Astrocyte (in vitro differentiated cells and primary cell): ENCODE results near the gene ACOT12.

ENCODE experiments used
- EZH2 ChIP-seq: IDR thresholded peaks from 2 replicates; pipeline ENCODE4 v1.6.1; 2012; ENCODE audit warnings: mild to moderate bottlenecking, low read length, inconsistent platforms; ENCODE audit not compliant: insufficient read depth
- TF ChIP-seq, protein P1 (sequence below): IDR thresholded peaks from 2 replicates; pipeline ENCODE4 v1.5.1; 2011; ENCODE audit warnings: low read depth, mild to moderate bottlenecking, inconsistent platforms, low read length, moderate library complexity; ENCODE audit not compliant: insufficient read depth

DNA sequence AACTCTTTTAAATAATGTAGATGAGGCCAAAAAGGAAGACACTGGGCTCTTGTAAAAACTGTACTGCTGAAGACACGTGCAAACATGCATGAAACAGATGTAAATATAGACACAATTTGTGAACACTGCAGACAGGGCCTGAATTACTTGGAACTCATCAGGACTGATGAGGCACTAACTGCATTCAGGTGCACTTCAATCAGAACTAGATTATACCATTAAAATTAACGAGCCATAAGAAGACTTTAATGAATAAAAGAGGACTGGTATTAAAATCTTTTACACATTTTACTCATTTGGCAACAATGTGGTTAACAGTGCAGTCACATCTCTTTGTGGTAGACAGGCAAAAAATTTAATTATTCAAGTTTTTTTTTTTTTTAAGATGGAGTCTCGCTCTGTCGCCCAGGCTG, 105.9 kb downstream of the ACOT12 start:
- TF ChIP-seq, protein P1, sequence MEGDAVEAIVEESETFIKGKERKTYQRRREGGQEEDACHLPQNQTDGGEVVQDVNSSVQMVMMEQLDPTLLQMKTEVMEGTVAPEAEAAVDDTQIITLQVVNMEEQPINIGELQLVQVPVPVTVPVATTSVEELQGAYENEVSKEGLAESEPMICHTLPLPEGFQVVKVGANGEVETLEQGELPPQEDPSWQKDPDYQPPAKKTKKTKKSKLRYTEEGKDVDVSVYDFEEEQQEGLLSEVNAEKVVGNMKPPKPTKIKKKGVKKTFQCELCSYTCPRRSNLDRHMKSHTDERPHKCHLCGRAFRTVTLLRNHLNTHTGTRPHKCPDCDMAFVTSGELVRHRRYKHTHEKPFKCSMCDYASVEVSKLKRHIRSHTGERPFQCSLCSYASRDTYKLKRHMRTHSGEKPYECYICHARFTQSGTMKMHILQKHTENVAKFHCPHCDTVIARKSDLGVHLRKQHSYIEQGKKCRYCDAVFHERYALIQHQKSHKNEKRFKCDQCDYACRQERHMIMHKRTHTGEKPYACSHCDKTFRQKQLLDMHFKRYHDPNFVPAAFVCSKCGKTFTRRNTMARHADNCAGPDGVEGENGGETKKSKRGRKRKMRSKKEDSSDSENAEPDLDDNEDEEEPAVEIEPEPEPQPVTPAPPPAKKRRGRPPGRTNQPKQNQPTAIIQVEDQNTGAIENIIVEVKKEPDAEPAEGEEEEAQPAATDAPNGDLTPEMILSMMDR: no peak
- TF ChIP-seq EZH2: no peak
